ENCODE measurements around the gene PPM1E. TPM values are rescaled to one million over a fixed set of nuclear protein-coding genes. Genes with fewer than 3 reads are reported as not detected.

The PPM1E gene
- total RNA-seq, 2 experiments from 2014 or later, result 0.07 TPM; not detected in 1

- H3K27me3 Mint-ChIP-seq, result no peaks in the 10 kb centered on the region
- DNase-seq (no peak), ATAC-seq (no peak)
- no peak overlapping the region for H3K27ac Mint-ChIP-seq
- POLR2A ChIA-PET, result interaction anchor here (0.7 kb wide), 1 partner anchor 101 kb away, joined by 3 read pairs; no protein-coding TSS in a partner anchor
- CTCF ChIA-PET, result interaction anchor here (0.8 kb wide), 1 partner anchor 11 kb away, joined by 3 read pairs; no protein-coding TSS in a partner anchor
- H3K4me3 Mint-ChIP-seq, result no peak overlapping the region
- no peak for TF ChIP-seq CTCF (IDR thresholded peaks at IDR 0.05)
- no peaks in the 10 kb centered on the region for H3K9me3 Mint-ChIP-seq
- H3K4me1 Mint-ChIP-seq (ENCODE audit: low read depth), result peaks cover 7% of the 10 kb centered on the region
- H3K36me3 Mint-ChIP-seq (ENCODE audit: low read depth), result no peaks in the 10 kb centered on the region
- intact Hi-C loops (cut with micrococcal nuclease), result no loop called here
Observed at GRCh38 chr17:58970609-58971450, 215.2 kb downstream of the PPM1E start.

GRCh38 chr17:58974354-58974753, 218.7 kb downstream of the PPM1E start:
- TF ChIP-seq CTCF (IDR thresholded peaks at IDR 0.05), result no peak
- DNase-seq, result no peak
- ChIA-PET POLR2A (interaction anchor here (0.6 kb wide), 1 partner anchor 133 kb away, joined by 3 read pairs; the partner anchor contains the start of gene TRIM37), CTCF (no interaction called here)
- intact Hi-C loops (cut with micrococcal nuclease), result no loop called here
- Mint-ChIP-seq H3K36me3 (ENCODE audit: low read depth) (no peaks in the 10 kb centered on the region), H3K4me1 (ENCODE audit: low read depth) (no peaks in the 10 kb centered on the region), H3K27me3 (no peaks in the 10 kb centered on the region), H3K27ac (no peak overlapping the region), H3K4me3 (no peak overlapping the region), H3K9me3 (no peaks in the 10 kb centered on the region)
- ATAC-seq, result no peak

GRCh38 chr17:58976541-58976940, 220.9 kb downstream of the PPM1E start:
- Mint-ChIP-seq H3K27me3 (no peaks in the 10 kb centered on the region), H3K4me3 (no peak overlapping the region), H3K36me3 (ENCODE audit: low read depth) (no peaks in the 10 kb centered on the region), H3K4me1 (ENCODE audit: low read depth) (peaks cover 2% of the 10 kb centered on the region), H3K27ac (no peak overlapping the region), H3K9me3 (no peaks in the 10 kb centered on the region)
- ATAC-seq (no peak), DNase-seq (no peak)
- intact Hi-C loops (cut with micrococcal nuclease), result no loop called here
- POLR2A ChIA-PET, result interaction anchor here (0.7 to 1.0 kb wide), 3 partner anchors 15 to 345 kb away, joined by 3 read pairs; no protein-coding TSS in a partner anchor
- TF ChIP-seq CTCF (IDR thresholded peaks at IDR 0.05), result no peak
- CTCF ChIA-PET, result no interaction called here

GRCh38 chr17:58980706-58981481, 225.2 kb downstream of the PPM1E start:
- Mint-ChIP-seq H3K27ac (no peak overlapping the region), H3K27me3 (no peaks in the 10 kb centered on the region), H3K4me3 (no peak overlapping the region), H3K36me3 (ENCODE audit: low read depth) (no peaks in the 10 kb centered on the region), H3K9me3 (no peaks in the 10 kb centered on the region), H3K4me1 (ENCODE audit: low read depth) (peaks cover 2% of the 10 kb centered on the region)
- CTCF ChIA-PET, result no interaction called here
- no peak for TF ChIP-seq CTCF (IDR thresholded peaks at IDR 0.05)
- intact Hi-C loops (cut with micrococcal nuclease), result no loop called here
- POLR2A ChIA-PET, result no interaction called here
- DNase-seq (no peak), ATAC-seq (no peak)
